Endothelial cell of umbilical vein (primary cell): ENCODE measurements around the gene PLEKHB2.

Experiments
- EZH2 ChIP-seq: IDR thresholded peaks from 2 replicates; pipeline ENCODE4 v1.6.1; 2012; ENCODE audit warnings: borderline replicate concordance, low read depth, mild to moderate bottlenecking, moderate library complexity, low read length, inconsistent platforms; ENCODE audit not compliant: severe bottlenecking
- FOS ChIP-seq: IDR thresholded peaks from 2 replicates; pipeline ENCODE4 v1.6.1; 2011; ENCODE audit warnings: mild to moderate bottlenecking, low read length, moderate library complexity, borderline replicate concordance; ENCODE audit not compliant: insufficient read depth
- POLR2A ChIP-seq: IDR thresholded peaks from 2 replicates; pipeline ENCODE4 v1.6.1; 2012; ENCODE audit warnings: low read depth, mild to moderate bottlenecking, control low read depth, low read length
- POLR2AphosphoS5 ChIP-seq: IDR thresholded peaks from 2 replicates; pipeline ENCODE4 v1.6.1; 2012; ENCODE audit warnings: low read depth, mild to moderate bottlenecking, control low read depth, low read length, moderate library complexity; ENCODE audit not compliant: insufficient read depth
- TF ChIP-seq, protein P1 (sequence below), 2 donors: IDR thresholded peaks; 1 replicate in 1 of 2; 2 replicates in 1 of 2; pipeline ENCODE4 v1.5.1; 2011; ENCODE audit warnings: low read length in 2 of 2, mild to moderate bottlenecking in 2 of 2, moderate library complexity in 2 of 2, control low read depth in 1 of 2, inconsistent platforms in 1 of 2, low read depth in 1 of 2; ENCODE audit not compliant: insufficient read depth in 1 of 2; ENCODE audit errors: extremely low read depth in 1 of 2
- TF ChIP-seq, protein P2 (sequence below): IDR thresholded peaks from 2 replicates; pipeline ENCODE4 v1.6.1; 2011; ENCODE audit not compliant: insufficient read depth, insufficient read length

DNA sequence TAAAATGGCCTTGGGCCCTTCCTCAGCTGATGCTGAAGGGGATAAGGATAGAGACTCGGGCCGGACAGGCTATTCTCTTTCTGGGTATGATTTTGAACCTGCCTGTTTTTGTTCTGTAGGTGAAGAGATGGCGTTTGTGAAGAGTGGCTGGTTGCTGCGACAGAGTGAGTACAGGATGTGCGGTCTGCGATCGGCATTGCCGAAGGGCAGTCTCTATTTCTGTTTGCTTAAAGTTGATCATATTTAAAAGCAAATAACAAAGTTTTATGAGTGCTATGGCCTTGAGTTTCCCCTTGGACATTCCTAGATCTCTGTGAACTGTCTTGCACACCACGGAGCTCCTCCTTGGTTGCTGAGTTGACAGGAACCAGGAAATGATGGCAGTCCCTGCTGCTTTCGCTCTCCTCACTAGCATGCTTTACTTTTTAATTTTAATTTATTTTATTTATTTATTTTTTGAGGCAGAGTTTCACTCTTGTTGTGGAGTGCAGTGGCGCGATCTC, 15.7 kb downstream of the PLEKHB2 start:
- TF ChIP-seq POLR2A, result no peak
- no peak for TF ChIP-seq FOS
- TF ChIP-seq, protein P1, sequence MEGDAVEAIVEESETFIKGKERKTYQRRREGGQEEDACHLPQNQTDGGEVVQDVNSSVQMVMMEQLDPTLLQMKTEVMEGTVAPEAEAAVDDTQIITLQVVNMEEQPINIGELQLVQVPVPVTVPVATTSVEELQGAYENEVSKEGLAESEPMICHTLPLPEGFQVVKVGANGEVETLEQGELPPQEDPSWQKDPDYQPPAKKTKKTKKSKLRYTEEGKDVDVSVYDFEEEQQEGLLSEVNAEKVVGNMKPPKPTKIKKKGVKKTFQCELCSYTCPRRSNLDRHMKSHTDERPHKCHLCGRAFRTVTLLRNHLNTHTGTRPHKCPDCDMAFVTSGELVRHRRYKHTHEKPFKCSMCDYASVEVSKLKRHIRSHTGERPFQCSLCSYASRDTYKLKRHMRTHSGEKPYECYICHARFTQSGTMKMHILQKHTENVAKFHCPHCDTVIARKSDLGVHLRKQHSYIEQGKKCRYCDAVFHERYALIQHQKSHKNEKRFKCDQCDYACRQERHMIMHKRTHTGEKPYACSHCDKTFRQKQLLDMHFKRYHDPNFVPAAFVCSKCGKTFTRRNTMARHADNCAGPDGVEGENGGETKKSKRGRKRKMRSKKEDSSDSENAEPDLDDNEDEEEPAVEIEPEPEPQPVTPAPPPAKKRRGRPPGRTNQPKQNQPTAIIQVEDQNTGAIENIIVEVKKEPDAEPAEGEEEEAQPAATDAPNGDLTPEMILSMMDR (IDR thresholded peaks at IDR 0.05; ENCODE audit: extremely low read depth in 1 of 2, insufficient read depth in 1 of 2, low read depth in 1 of 2, low read length in 2 of 2), result no peak
- no peak for TF ChIP-seq EZH2
- no peak for TF ChIP-seq POLR2AphosphoS5
- TF ChIP-seq, protein P2, sequence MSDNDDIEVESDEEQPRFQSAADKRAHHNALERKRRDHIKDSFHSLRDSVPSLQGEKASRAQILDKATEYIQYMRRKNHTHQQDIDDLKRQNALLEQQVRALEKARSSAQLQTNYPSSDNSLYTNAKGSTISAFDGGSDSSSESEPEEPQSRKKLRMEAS, result no peak
